HG02938 (cell line): ENCODE results near the gene C1orf159.

Experiments
- ATAC-seq: cut with Tn5 transposase; IDR thresholded peaks from one replicate; pipeline ENCODE4 v1.9.1; 2021; ENCODE audit warnings: mild to moderate bottlenecking, moderate library complexity; ENCODE audit not compliant: unreplicated experiment

Gene C1orf159

DNA sequence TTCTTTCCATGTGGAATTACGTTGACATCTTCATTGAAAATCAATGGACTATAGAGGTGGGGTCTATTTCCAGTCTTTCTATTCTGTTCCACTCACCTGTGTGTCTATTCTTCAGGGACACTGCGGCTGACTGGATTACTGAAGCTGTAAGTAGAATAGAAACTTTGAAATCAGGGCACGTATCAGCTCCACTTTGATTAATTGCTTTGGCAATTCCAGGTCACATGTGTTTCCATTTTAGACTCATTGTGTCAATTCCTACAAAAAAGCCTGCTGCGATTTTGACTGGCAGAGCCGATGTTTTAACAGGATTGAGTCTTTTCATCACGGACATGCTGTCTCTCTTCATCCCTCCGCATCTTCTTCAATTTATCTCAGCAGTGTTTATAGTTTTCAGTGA, 20.9 kb downstream of the C1orf159 start:
- ATAC-seq: no peak

GRCh38 chr1:1093610-1093943, 22.3 kb downstream of the C1orf159 start:
- ATAC-seq: no peak

DNA sequence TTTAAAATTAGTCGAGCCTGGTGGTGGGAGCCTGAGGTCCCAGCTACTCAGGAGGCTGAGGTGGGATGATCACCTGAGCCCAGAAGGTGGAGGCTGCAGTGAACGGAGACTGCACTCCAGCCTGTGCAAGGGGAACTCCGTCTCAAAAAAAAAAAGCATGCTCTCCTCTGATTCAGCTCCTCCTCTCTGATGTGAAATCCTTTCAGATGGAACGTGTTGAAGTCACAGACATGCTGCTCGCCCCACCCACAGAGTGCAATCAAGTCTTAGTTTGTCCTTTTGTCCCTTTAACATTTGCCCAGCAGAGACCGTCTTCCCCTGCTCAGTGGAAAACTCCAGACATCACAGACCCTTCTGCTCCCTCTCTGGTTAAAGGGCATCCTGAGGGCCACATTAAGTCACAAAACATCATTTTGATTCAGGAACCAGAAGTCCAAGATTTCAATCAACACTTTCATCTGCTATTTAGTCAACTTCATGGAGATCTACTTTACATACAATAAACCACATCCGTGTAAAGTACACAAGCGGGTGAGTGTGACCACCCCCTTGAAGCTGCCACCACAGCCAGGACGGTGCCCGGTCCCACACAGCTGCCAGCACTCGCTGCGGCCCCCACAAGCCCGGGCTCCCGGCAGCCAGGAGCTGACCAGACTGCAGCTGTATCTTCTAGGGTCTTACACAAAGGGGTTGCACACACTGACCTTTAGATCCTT, 22.8 kb downstream of the C1orf159 start:
- ATAC-seq: no peak

DNA sequence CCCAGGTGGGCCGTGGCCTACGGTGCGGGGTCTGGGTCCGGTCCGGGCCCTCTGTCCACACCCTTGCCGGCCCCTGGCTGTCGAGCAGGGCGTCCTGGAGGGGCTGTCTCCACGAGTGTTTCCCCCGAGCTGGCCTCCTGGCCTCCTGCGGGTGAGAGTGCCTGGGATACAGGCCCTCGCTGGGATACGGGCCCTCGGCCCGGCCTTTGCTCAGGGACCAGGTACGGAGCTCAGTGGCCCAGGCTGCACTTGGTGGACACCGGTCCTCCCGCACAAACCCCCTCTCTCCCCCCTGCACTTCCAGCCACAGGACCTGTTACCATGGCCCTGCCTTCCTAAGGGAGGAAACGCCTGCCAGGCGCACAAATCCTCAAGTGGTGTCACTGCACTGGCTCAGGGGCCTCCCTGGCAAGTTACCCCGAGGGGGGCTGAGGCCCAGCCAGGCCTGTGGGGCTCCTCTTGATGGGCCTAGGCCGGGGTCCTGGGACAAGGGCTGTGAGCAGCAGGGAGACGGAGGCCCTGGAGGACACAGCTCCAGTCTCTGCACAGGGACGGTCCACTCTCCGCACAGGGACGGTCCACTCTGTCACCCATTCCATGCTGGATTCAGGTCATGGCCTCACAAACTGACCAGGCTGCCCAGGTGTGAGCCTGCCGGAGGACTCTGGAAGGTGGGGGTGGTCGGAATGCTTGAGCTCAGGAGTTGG, 23.6 kb downstream of the C1orf159 start:
- no peak for ATAC-seq

GRCh38 chr1:1091344-1092148, 24.3 kb downstream of the C1orf159 start:
- ATAC-seq: no peak

DNA sequence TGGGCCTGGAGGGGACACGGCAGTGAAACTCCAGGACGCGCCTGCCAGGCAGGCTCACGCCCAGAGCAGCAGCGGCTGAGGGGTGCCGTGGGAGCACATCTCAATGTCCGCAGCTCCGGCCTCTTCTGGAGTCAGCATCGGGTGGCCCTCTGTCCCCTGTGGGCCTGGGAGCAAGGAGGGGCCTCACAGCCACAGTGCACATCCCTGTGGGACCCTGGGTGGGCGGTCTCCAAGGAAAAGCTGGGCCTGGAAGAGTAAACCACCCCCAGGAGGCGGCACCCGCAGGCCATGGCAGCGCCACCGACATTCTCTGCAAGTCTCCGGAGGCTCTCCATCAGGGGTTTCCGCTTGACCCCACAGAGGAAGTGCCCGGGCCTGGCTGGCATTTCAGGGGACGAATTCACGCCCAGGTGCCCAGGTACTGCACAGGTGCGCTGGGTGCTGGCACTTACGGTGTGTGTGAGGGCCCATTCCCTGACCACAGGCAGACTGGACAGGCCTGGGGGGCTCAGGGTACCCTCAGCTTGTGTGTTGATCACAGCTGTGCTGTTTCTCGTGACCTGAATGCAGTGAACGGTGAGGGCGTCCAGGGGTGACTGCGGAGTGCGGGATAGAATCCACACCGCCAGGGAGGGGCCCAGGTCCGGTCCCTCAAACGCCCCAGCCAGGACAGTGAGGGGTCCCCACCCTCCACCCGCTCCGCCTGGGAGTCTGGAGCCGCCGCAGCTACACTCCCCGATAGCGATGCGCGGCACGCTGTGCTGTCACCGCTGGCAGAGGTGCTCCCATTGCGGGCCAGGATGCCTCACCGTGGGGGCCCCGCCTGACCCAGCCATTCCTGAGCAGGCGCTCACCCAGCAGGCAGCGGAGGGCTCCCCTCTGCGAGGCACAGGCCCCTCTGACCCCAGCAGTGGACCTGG, 25.2 kb downstream of the C1orf159 start:
- no peak for ATAC-seq

DNA sequence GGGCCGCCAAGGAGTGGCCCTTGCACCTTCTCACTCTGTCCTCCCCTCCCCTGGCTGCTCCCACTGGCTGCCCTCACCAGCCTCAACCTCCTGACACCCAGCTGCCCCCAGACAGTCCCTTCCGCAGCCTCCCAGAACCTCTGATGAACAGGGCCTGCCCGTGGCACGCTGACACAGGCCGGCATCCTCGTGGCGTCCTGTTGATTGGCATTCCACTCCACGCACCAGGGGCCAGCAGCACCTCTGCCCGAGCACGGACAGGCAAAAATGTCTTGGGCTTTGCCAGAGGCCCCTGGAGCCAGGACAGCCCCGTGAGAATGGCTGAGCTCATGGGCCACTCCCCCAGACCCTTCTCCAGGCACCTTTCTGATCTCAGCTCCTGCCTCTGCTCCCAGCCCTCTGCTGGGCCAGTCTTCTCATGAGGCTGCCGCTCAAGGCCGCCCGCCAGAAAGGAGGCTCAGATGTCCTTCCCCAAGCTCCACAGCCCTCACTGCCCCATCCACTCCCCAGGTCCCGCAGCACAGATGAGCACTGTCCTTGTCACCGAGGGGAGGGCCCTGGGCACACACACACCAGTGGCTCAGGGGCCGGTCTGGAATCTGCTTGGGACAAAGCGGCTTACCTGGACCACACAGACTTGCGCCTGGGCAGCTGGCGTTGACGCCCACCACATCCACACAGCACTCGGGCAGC, 26.0 kb downstream of the C1orf159 start:
- ATAC-seq: no peak

- no peak for ATAC-seq
These were observed 26.8 kb downstream of the C1orf159 start for GRCh38 chr1:1088801-1089680.

GRCh38 chr1:1088029-1088800, 27.7 kb downstream of the C1orf159 start:
- ATAC-seq: no peak

DNA sequence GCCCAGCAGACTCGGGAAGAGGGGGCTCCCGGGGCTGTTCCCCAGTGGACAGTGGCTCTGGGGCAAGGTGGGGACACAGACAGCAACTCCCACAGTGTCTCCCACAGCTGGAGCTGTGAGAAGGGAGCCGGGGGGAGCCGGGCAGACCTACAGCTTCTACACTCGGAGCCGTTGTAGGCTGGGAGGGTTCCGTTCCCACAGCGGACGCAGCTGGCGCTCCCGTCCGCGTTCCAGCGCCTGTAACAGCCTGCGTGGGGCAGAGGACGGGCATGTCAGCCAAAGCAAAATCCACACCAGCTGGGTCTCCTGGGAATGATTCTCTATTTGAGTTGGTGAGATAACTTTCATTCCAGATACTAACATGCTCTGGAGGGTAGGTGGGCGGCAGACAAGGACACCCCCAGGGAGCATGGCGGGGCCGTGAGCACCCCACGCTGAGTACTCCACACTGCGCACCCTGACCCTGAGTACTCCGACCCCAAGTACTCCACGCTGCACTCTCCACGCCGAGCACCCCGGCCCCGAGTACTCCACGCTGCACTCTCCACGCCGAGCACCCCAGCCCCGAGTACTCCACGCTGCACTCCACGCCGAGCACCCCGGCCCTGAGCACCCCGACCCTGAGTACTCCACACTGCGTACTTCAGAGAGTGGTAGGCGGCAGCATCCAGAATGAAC, 28.4 kb downstream of the C1orf159 start:
- ATAC-seq: no peak

GRCh38 chr1:1086911-1087341, 29.0 kb downstream of the C1orf159 start:
- ATAC-seq: no peak

DNA sequence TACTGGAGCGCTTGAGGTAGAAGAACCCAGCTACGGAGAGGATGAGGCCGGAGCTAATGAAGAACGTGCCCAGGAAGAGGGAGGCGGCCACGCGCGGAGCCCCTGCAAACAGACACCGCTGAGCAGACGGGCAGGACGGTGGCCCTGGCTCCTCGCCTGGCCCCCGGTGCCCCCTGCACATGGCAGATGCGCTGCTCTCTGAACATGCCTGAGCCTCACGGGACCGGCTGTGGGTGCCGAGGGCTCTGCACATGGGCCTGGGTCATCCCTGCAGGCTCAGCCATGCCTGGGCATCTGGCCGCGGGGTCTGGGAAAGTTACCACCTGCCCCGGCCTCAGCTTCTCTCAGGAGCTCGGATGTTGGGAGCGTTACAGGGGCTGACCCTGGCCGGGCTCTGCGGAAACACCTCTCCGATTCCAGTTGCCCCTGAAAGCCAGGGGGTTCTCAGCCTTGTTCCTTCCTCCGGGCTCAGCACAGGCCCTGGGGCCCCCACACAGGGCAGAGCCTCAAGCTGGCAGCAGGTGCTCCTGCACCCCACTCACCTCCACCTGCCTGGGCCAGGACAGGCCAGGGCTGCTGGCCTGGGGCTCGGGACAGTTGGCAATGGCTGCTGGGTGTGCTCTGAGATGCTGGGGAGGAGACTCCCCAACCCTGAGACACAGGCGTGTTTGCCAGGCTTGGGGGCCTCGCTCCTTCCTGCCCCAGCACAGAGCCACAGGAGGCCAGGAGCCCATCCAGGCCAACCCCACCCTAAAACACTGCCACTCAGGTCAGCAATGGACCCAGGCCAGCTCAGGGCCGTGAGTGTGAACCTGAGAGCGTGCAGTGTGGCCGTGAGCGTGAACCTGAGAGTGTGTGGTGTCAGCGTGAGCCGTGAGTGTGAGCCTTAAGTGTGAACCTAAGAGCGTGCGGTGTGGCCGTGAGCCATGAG, 29.7 kb downstream of the C1orf159 start:
- ATAC-seq: no peak

- no peak for ATAC-seq
These were observed 30.6 kb downstream of the C1orf159 start for GRCh38 chr1:1085171-1085841.

- ATAC-seq: no peak
These were observed 31.3 kb downstream of the C1orf159 start for GRCh38 chr1:1084372-1085170.
